Sigmoid colon (tissue), 7 donors: Measurements from ENCODE around the gene LRRC36. TPM values are rescaled to one million over a fixed set of nuclear protein-coding genes. Genes with fewer than 3 reads are reported as not detected.

ENCODE experiments used
- DNase-seq: peaks from one replicate; pipeline ENCODE4 v3.0.0-alpha.2; 2019
- H3K27ac ChIP-seq, 4 donors: fragments of 200-600 bp; sonication (generic); one replicate each; pipeline ENCODE4 v1.5.1; 2016 to 2019; ENCODE audit warnings: mild to moderate bottlenecking in 1 of 4
- H3K27me3 ChIP-seq, 3 donors: fragments of 200-600 bp; sonication (generic); one replicate each; pipeline ENCODE4 v1.5.1; 2019; ENCODE audit warnings: mild to moderate bottlenecking in 1 of 3
- H3K36me3 ChIP-seq, 4 donors: fragments of 200-600 bp; sonication (generic); one replicate each; pipeline ENCODE4 v1.5.1; 2016 to 2019
- H3K4me1 ChIP-seq, 4 donors: fragments of 200-600 bp; sonication (generic); one replicate each; pipeline ENCODE4 v1.5.1; 2017 to 2019
- H3K4me3 ChIP-seq, 4 donors: fragments of 200-600 bp; sonication (generic); one replicate each; pipeline ENCODE4 v1.5.1; 2017 to 2019; ENCODE audit warnings: mild to moderate bottlenecking in 2 of 4, moderate library complexity in 1 of 4
- H3K9me3 ChIP-seq, 4 donors: fragments of 200-600 bp in 3 of 4; sonication (generic) in 3 of 4; one replicate each; pipeline versions ENCODE4 v1.5.1 to v1.6.1; 2013 to 2019
- CTCF ChIP-seq, 4 experiments: fragments of 450-650 bp in 3 of 4; fragments of 200-600 bp in 1 of 4; IDR thresholded peaks; one replicate each; pipeline ENCODE4 v1.5.1; 2016 to 2019; ENCODE audit warnings: antibody characterized with exemption in 4 of 4, mild to moderate bottlenecking in 3 of 4, moderate library complexity in 2 of 4
- EP300 ChIP-seq, 4 donors: sonication (generic); formaldehyde crosslinking; IDR thresholded peaks; one replicate each; pipeline ENCODE4 v1.6.1; 2017; ENCODE audit warnings: antibody characterized with exemption in 4 of 4
- POLR2A ChIP-seq, 2 donors: fragments of 450-650 bp; IDR thresholded peaks; one replicate each; pipeline ENCODE4 v1.6.1; 2016; ENCODE audit warnings: antibody characterized with exemption in 2 of 2, mild to moderate bottlenecking in 2 of 2, moderate library complexity in 2 of 2
- POLR2AphosphoS5 ChIP-seq, 4 donors: sonication (generic); formaldehyde crosslinking; IDR thresholded peaks; one replicate each; pipeline ENCODE4 v1.6.1; 2017; ENCODE audit warnings: antibody characterized with exemption in 4 of 4
- WGBS, 2 donors: extraction: QIAGEN DNeasy Blood & Tissue Kit; methylation state at CpG; one replicate each; pipeline ENCODE4 v1.1.7; 2013; 5-methylcytosine and 5-hydroxymethylcytosine counted together
- intact Hi-C: fragments of 100-400 bp; cut with DNase I; formaldehyde crosslinking; loops from one replicate; pipeline ENCODE4 v1.15.1; 2023
- polyA plus RNA-seq, 3 donors: library from polyadenylated mRNA; stranded (reverse); fragments of 200-250 nt; gene quantifications; one replicate each; pipeline ENCODE4 v1.2.3, GENCODE V29; 2013
- total RNA-seq, 4 donors: library from RNA; depleted of rRNA; stranded (reverse); fragments of >200 nt; gene quantifications; one replicate each; pipeline ENCODE4 v1.1.0, GENCODE V29; 2016
- donor health status: healthy with polysubstance abuse.
- donor health status: Bipolar disorder and iron deficiency.
- donor health status: healthy.

LRRC36 gene
- total and polyA plus RNA-seq, 7 donors: 0.55 to 0.74 TPM; not detected in 5

- WGBS, 2 donors: 43 to 77% methylated on average over 13 of the region's 13 CpGs
- H3K27me3 ChIP-seq: peaks cover 0 to 63% (median 26%) of the 10 kb centered on the region in 3 donors
- no peak for TF ChIP-seq EP300 (IDR thresholded peaks at IDR 0.05)
- TF ChIP-seq POLR2A (IDR thresholded peaks at IDR 0.05): no peak
- TF ChIP-seq POLR2AphosphoS5 (IDR thresholded peaks at IDR 0.05): no peak
- TF ChIP-seq CTCF (IDR thresholded peaks at IDR 0.05): no peak
- DNase-seq: peak; percentile 61
- intact Hi-C loops: loop anchor here (5.0 kb wide), 2 partner anchors 118 to 148 kb away; partner anchors contain the start of genes FHOD1, PLEKHG4 and SLC9A5
- peak overlapping the region in 1 of 4 donors; percentile 15 for H3K4me3 ChIP-seq
- H3K4me1 ChIP-seq: peaks cover 0 to 82% (median 66%) of the 10 kb centered on the region in 4 donors
- peak overlapping the region in 3 of 4 donors; percentile 42 to 70 (median 57) for H3K27ac ChIP-seq
- H3K36me3 ChIP-seq: no peaks in the 10 kb centered on the region
- no peaks in the 10 kb centered on the region for H3K9me3 ChIP-seq
Observed at GRCh38 chr16:67395458-67396158, 69.0 kb downstream of the LRRC36 start.

GRCh38 chr16:67396159-67397035, 69.8 kb downstream of the LRRC36 start:
- Histone ChIP-seq H3K36me3 (no peaks in the 10 kb centered on the region), H3K4me3 (peak overlapping the region in 1 of 4 donors; percentile 15), H3K9me3 (no peaks in the 10 kb centered on the region), H3K27ac (peak overlapping the region in 3 of 4 donors; percentile 42 to 70 (median 57)), H3K4me1 (peaks cover 0 to 75% (median 62%) of the 10 kb centered on the region in 4 donors), H3K27me3 (peaks cover 0 to 57% (median 25%) of the 10 kb centered on the region in 3 donors)
- no peak for TF ChIP-seq POLR2AphosphoS5 (IDR thresholded peaks at IDR 0.05)
- TF ChIP-seq CTCF (IDR thresholded peaks at IDR 0.05): no peak
- no peak for TF ChIP-seq EP300 (IDR thresholded peaks at IDR 0.05)
- TF ChIP-seq POLR2A (IDR thresholded peaks at IDR 0.05): no peak
- intact Hi-C loops: loop anchor here (5.0 kb wide), 2 partner anchors 119 to 149 kb away; partner anchors contain the start of genes FHOD1, PLEKHG4 and SLC9A5
- 18 to 48% methylated on average over 31 of the region's 31 CpGs for WGBS, 2 donors
- DNase-seq: peak; percentile 89

GRCh38 chr16:67397036-67397801, 70.6 kb downstream of the LRRC36 start:
- no peaks in the 10 kb centered on the region for H3K36me3 ChIP-seq
- no peak for TF ChIP-seq POLR2AphosphoS5 (IDR thresholded peaks at IDR 0.05)
- no peak for TF ChIP-seq EP300 (IDR thresholded peaks at IDR 0.05)
- no peak for TF ChIP-seq CTCF (IDR thresholded peaks at IDR 0.05)
- TF ChIP-seq POLR2A (IDR thresholded peaks at IDR 0.05): no peak
- DNase-seq: no peak
- WGBS, 2 donors: 82 to 84% methylated on average over 15 of the region's 15 CpGs
- H3K27me3 ChIP-seq: peaks cover 0 to 49% (median 16%) of the 10 kb centered on the region in 3 donors
- intact Hi-C loops: loop anchor here (5.0 kb wide), 2 partner anchors 120 to 150 kb away; partner anchors contain the start of genes FHOD1, PLEKHG4 and SLC9A5
- no peak overlapping the region for H3K4me3 ChIP-seq
- H3K9me3 ChIP-seq: no peaks in the 10 kb centered on the region
- H3K4me1 ChIP-seq: peaks cover 0 to 67% (median 54%) of the 10 kb centered on the region in 4 donors
- peak overlapping the region in 3 of 4 donors; percentile 42 to 70 (median 57) for H3K27ac ChIP-seq
